GM12874 (cell line): ENCODE data around the gene JKAMP.

Source experiments
- CTCF ChIP-seq: IDR thresholded peaks from 2 replicates; pipeline ENCODE4 v1.5.1; 2011; ENCODE audit warnings: low read depth, mild to moderate bottlenecking, control low read depth, low read length, moderate library complexity; ENCODE audit not compliant: insufficient read depth

The JKAMP gene

GRCh38 chr14:59454139-59454538 lies 30.2 kb upstream of the JKAMP start:
- no peak for TF ChIP-seq CTCF

- TF ChIP-seq CTCF = no peak
Observed at GRCh38 chr14:59455411-59455810, 28.9 kb upstream of the JKAMP start.

GRCh38 chr14:59458486-59458885 lies 25.8 kb upstream of the JKAMP start:
- TF ChIP-seq CTCF = no peak

- no peak for TF ChIP-seq CTCF
Observed at GRCh38 chr14:59460378-59460777, 23.9 kb upstream of the JKAMP start.

- no peak for TF ChIP-seq CTCF
Observed at GRCh38 chr14:59461891-59462290, 22.4 kb upstream of the JKAMP start.

- TF ChIP-seq CTCF = no peak
Observed at GRCh38 chr14:59463787-59464485, 20.4 kb upstream of the JKAMP start.

GRCh38 chr14:59464486-59465315 lies 19.6 kb upstream of the JKAMP start:
- TF ChIP-seq CTCF = no peak
